HepG2 (cell line): Measurements from ENCODE around the gene SLC12A5. TPM values are rescaled to one million over a fixed set of nuclear protein-coding genes. Genes with fewer than 3 reads are reported as not detected.
A peak's percentile ranks its signal among the peaks of the same experiment; 100 is the strongest.

Experiments
- ATAD3A ChIP-seq: sonication (generic); formaldehyde crosslinking; IDR thresholded peaks from 2 replicates; pipeline ENCODE4 v1.4.0; 2020; ENCODE audit warnings: missing genetic modification reagents
- GLMP ChIP-seq: sonication (generic); formaldehyde crosslinking; IDR thresholded peaks from 2 replicates; pipeline ENCODE4 v1.9.0; 2021; ENCODE audit warnings: missing genetic modification reagents, mild to moderate bottlenecking, borderline replicate concordance
- HCFC1 ChIP-seq: fragments of 150-350 bp; IDR thresholded peaks from 2 replicates; pipeline ENCODE4 v1.6.1; 2014; ENCODE audit warnings: low read depth, low read length
- MED13 ChIP-seq: sonication (generic); formaldehyde crosslinking; IDR thresholded peaks from 2 replicates; pipeline ENCODE4 v1.5.0; 2020; ENCODE audit warnings: missing genetic modification reagents
- MYC ChIP-seq: sonication (generic); formaldehyde crosslinking; IDR thresholded peaks from 2 replicates; pipeline ENCODE4 v1.9.0; 2021; ENCODE audit warnings: missing genetic modification reagents, borderline replicate concordance
- NFYB ChIP-seq: sonication (generic); formaldehyde crosslinking; IDR thresholded peaks from 2 replicates; pipeline ENCODE4 v1.4.0; 2020; ENCODE audit warnings: missing genetic modification reagents
- NONO ChIP-seq, 2 experiments: fragments of 450-650 bp in 1 of 2; sonication (generic) in 1 of 2; formaldehyde crosslinking in 1 of 2; IDR thresholded peaks in 1 of 2; conservative IDR thresholded peaks in 1 of 2; 2 replicates each; pipeline versions ENCODE4 v1.6.1 to v1.8.0; 2017 to 2022; ENCODE audit warnings: mild to moderate bottlenecking in 1 of 2, missing genetic modification reagents in 1 of 2, moderate library complexity in 1 of 2
- PLRG1 ChIP-seq: fragments of 450-650 bp; conservative IDR thresholded peaks from 2 replicates; pipeline ENCODE4 v1.6.1; 2016
- PRDM15 ChIP-seq: sonication (generic); formaldehyde crosslinking; IDR thresholded peaks from 2 replicates; pipeline ENCODE4 v1.4.0; 2020; ENCODE audit warnings: missing genetic modification reagents
- RARA ChIP-seq: IDR thresholded peaks from 2 replicates; pipeline ENCODE4 v1.6.1; 2016; ENCODE audit warnings: missing genetic modification reagents, missing compliant biosample characterization
- SIX4 ChIP-seq: sonication (generic); formaldehyde crosslinking; IDR thresholded peaks from 2 replicates; pipeline ENCODE4 v1.4.0; 2020; ENCODE audit warnings: missing genetic modification reagents
- TCF7L2 ChIP-seq: IDR thresholded peaks from 2 replicates; pipeline ENCODE4 v1.6.1; 2011; ENCODE audit warnings: mild to moderate bottlenecking, low read depth, low read length, moderate library complexity
- TOE1 ChIP-seq: sonication (generic); formaldehyde crosslinking; IDR thresholded peaks from 2 replicates; pipeline ENCODE4 v1.4.0; 2020; ENCODE audit warnings: mild to moderate bottlenecking, missing genetic modification reagents
- ZBTB39 ChIP-seq: sonication (generic); formaldehyde crosslinking; IDR thresholded peaks from 2 replicates; pipeline ENCODE4 v1.5.0; 2020; ENCODE audit warnings: missing genetic modification reagents
- ZFP36L2 ChIP-seq: sonication (generic); formaldehyde crosslinking; IDR thresholded peaks from 2 replicates; pipeline ENCODE4 v1.4.0; 2020; ENCODE audit warnings: missing genetic modification reagents
- ZMYM2 ChIP-seq: sonication (generic); formaldehyde crosslinking; IDR thresholded peaks from 2 replicates; pipeline ENCODE4 v1.8.0; 2022; ENCODE audit warnings: mild to moderate bottlenecking, missing genetic modification reagents
- ZNF256 ChIP-seq: sonication (generic); formaldehyde crosslinking; conservative IDR thresholded peaks from 2 replicates; pipeline ENCODE4 v1.4.0; 2020; ENCODE audit warnings: missing genetic modification reagents
- ZNF343 ChIP-seq: sonication (generic); formaldehyde crosslinking; IDR thresholded peaks from 2 replicates; pipeline ENCODE4 v1.4.0; 2020; ENCODE audit warnings: mild to moderate bottlenecking, missing genetic modification reagents
- ZNF552 ChIP-seq: sonication (generic); formaldehyde crosslinking; IDR thresholded peaks from 2 replicates; pipeline ENCODE4 v1.9.0; 2022; ENCODE audit warnings: missing genetic modification reagents, mild to moderate bottlenecking, borderline replicate concordance
- ZNF710 ChIP-seq: sonication (generic); formaldehyde crosslinking; IDR thresholded peaks from 2 replicates; pipeline ENCODE4 v1.5.0; 2020; ENCODE audit warnings: mild to moderate bottlenecking, missing genetic modification reagents, borderline replicate concordance
- polyA plus RNA-seq, 8 experiments: library from polyadenylated mRNA; depleted of rRNA in 3 of 8; stranded (reverse) in 7 of 8; unstranded in 1 of 8; fragments of >200 nt; fragmentation: Illumina TruSeq in 4 of 8; extraction: Trizol in 4 of 8; gene quantifications; 2 replicates each; pipeline versions ENCODE4 v1.2.1 to v1.2.3, GENCODE V29; 2011 to 2016; ENCODE audit warnings: low read depth in 4 of 8, missing spikeins in 1 of 8, mixed read lengths in 1 of 8; ENCODE audit not compliant: insufficient read depth in 1 of 8
- total RNA-seq, 5 experiments: library from RNA; depleted of rRNA; stranded (reverse); fragments of >200 nt; fragmentation: Illumina TruSeq; extraction: Trizol; gene quantifications; 2 replicates each; pipeline ENCODE4 v1.2.3, GENCODE V29; 2016; ENCODE audit warnings: low read depth in 1 of 5

Gene SLC12A5
- total and polyA plus RNA-seq, 2 of the 13 experiments (the other 11 are each of a cell fraction or from before 2014, with no cell fraction given), result 4.3 to 5.4 TPM

GRCh38 chr20:46022411-46023147 is 6.4 kb upstream of the SLC12A5 start (continued):
- TF ChIP-seq ZNF710 (CRISPR knock-in tag) (peak; percentile 32; the same call in 1 of the 2 replicates), NFYB (CRISPR knock-in tag) (no peak), ZFP36L2 (CRISPR knock-in tag) (no peak), PLRG1 (no peak), TOE1 (CRISPR knock-in tag) (no peak), ZMYM2 (CRISPR knock-in tag) (peak; percentile 56; the same call in 1 of the 2 replicates), MED13 (no peak), RARA (CRISPR knock-in tag) (no peak), SIX4 (CRISPR knock-in tag) (no peak), GLMP (CRISPR knock-in tag) (no peak), MYC (CRISPR knock-in tag) (0 out of 2 replicates have a peak, but pooled peaks have one; percentile 27), ZNF256 (CRISPR knock-in tag) (no peak), TCF7L2 (no peak), ZBTB39 (CRISPR knock-in tag) (0 out of 2 replicates have a peak, but pooled peaks have one; percentile 60), NONO (IDR thresholded peaks at IDR 0.05) (no peak), NONO (CRISPR knock-in tag; conservative IDR thresholded peaks at IDR 0.05) (0 out of 2 replicates have a peak, but pooled peaks have one; percentile 27), HCFC1 (no peak), PRDM15 (no peak), ATAD3A (CRISPR knock-in tag) (no peak), ZNF343 (no peak), ZNF552 (CRISPR knock-in tag) (no peak)
